HL-60/S4 treated with retinoic acid at 250 ng/mL for 4 days and 3 days (cell line): ENCODE measurements around the gene CCN2.

Source experiments
- in situ Hi-C: fragments of 300-500 bp; cut with MboI; formaldehyde crosslinking; loops from 2 replicates; pipeline ENCODE4 v1.7.0; 2022; ENCODE audit warnings: low sequenced_read_pairs

Gene CCN2

DNA sequence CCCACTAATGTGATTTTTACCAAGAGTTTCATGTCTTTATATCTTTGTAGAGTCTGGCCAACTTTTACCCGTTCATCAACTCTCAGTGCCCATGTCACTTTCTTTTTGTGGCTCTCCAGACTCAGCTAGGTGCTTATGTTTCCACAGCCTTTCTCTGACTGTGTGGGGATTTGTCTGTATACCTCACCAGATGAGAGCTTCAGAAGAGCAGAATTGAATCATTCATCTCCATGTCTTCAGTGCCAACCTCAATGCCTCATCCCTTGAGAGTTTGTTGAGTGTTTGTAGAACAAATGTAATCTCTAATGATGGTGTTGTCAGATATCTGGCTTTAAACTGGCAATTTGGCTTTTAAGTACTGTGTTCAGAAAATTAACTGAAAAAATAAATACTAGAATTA lies 16.8 kb upstream of the CCN2 start:
- in situ Hi-C loops: no loop called here

DNA sequence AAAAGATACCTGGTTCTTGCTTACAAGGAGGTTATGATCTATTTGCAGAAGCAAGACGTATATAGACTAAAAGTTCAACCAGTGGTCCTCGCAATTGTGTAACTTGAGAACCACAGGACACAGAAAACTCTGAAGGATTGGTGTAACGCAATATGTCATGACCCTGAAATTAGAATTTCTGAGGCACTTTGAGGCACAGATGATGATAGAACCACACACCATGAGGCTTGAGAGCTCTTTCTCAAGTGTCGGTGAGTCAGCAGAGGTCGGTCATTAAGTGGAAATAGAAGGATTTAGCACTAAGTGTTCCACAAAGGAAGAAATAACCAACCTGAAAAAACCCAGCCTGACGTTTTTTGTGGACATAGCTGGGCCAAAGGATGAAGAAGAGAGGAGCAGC lies 15.3 kb upstream of the CCN2 start:
- in situ Hi-C loops: no loop called here

DNA sequence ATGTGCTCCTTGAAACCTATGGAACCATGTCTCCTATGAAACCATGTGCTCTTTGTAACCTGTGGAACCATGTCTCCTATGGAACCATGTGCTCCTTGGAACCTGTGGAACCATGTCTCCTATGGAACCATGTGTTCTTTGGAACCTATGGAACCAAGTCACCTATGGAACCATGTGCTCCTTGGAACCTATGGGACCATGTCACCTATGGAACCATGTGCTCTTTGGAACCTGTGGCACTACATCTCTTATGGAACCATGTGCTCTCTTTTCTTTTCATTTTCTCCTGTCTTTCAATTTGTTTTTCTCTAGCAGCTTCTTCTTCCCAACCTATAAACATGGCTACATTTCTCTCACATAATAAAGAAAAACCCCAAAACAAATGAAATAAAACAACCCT lies 11.9 kb upstream of the CCN2 start:
- in situ Hi-C loops: no loop called here

DNA sequence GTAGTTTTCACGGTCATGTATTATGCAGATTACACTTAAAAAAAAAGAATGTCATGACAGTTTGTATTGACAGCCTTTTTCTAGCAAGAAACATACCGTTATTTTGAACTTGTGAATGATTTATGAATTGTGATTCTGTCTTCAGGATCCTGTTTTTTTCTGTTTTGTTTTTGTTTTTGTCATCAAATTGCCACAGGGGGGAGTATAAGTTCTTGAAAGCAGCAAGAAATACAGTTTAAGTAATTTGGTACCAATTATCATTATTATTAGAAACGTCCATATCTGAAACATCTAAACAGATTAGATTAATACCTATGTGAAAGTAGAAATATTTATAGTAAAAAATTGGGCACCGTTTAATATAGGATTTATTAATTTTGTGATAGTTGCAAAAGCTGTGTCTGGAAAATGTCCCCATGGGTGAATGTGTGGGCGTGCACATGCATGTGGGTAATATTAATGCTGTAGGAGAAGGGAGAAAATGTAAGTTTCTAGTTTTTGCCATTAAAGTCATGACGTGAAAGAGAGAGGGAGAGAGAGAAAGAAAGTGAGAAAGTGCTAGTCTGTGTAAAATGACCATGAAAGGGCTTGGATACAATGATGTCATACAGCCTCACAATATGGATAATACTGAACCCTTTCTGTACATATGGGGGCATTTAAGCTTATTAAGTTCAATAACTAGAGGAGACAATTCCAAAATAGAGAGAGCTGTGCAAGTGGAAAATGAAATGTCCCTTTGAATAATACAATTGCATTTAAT lies 9.4 kb upstream of the CCN2 start:
- in situ Hi-C loops: no loop called here

DNA sequence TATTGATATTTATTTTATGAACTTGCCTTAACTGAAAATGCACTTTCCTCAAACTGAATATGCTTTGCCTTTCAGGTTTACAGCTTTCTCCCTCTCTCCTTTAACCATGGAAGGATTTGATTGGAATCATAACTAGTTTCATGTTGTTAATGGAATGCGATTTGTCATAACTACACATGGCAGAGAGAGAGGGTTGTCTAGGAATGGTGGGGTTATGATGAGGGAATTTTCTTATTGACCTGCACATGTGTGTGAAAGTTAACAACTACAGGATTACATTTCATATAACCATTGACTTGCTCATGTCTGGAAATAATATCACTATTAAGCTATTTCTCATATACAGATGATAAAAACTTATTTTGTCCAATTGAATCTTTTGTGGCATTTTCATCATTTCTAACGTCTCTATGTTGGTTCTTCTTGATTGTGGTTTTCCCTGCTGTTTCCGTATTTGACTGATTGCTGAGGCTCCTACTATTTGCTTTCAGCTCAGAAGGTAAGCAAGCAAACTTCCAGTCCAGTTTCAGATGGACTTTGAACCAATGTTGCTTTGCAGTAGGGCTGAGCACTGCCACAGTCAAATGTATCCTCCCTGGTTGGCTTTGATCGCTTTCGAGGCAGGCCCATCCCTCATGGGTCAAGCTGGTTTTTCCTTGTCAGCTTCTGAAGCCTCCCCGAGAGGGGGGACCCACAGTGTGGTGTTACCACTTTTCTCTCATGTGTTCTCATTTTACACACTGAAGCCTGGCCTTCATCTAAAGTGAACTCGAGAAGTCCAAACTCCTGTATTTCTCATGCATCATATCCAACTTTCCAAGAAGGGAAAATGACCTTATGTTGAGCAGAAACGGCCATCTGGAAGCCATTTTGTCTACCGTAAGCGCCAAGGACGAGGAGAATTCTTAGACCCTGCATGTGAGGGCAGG lies 7.6 kb upstream of the CCN2 start:
- in situ Hi-C loops: no loop called here

DNA sequence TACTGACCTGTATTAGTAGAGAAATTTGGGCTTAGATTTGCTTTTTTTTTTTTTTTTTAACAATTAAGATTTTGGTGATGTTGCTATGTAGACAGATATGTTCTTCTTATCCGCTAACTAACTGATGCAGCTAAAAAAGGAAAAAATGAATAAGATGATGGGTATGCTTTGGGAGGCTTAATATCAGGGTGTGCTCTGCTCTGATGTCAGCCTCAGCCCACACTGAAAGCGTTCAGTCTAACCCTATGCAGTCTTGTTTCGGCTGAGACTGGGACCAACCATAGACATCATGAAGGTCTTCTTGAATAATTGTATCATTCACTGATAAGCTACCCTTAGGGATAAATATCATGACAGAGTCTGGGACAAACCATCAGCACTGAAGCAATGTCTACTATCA lies 6.9 kb upstream of the CCN2 start:
- in situ Hi-C loops: no loop called here

DNA sequence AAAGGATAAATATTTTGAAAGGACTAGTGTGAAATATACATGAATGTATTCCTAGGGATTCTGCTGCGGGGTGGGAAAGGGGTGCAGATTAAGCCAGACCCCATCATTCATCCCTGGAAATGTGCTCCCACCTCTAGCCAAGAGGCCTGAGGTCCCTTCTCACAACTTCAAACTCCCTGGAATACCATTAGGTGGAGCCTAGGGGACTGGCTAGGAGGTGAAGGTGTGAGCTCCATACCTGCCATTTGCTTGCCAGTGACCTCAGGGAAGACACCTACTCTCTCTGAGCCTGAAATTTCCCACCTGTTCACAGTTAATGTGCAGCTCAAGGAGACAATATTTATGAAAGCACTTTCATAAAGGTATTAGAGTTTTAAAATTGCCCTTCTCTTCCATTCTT lies 4.7 kb upstream of the CCN2 start:
- in situ Hi-C loops: no loop called here

DNA sequence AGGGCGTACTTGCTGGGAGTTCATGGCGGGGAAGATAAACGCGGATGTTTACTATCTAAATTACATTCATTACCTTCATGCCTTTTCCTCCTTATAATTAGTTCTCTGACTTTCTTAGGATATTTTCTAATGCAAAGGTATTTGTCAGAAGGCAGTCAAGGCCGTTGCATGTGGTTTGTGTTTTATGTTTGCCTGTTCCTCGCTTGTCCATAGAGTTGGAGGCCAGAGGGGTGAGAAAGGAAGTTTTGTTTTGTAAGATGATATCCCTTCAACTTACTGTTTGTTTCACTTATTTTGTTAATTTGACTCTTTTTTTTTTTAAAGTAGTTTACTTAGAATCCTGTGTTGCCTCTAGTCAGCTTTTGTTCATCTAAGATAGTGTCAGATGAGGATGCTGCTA lies 4.0 kb upstream of the CCN2 start:
- in situ Hi-C loops: no loop called here

DNA sequence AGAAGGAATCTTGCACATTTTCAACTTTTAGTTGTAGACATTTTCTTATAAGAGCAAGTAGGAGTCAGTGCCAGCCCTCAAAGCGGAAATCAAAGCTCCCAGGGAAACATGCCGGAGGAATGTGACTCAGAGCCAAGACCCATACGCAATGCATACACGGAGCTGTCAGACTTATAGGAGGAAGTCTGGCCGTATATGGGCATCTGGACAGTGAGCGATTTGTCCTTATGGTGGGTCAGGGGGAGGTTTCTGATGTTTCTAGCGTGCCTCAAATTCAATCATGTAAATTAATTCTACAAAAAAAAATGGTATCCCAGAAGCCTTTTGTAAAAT lies 3.6 kb upstream of the CCN2 start:
- in situ Hi-C loops: no loop called here

DNA sequence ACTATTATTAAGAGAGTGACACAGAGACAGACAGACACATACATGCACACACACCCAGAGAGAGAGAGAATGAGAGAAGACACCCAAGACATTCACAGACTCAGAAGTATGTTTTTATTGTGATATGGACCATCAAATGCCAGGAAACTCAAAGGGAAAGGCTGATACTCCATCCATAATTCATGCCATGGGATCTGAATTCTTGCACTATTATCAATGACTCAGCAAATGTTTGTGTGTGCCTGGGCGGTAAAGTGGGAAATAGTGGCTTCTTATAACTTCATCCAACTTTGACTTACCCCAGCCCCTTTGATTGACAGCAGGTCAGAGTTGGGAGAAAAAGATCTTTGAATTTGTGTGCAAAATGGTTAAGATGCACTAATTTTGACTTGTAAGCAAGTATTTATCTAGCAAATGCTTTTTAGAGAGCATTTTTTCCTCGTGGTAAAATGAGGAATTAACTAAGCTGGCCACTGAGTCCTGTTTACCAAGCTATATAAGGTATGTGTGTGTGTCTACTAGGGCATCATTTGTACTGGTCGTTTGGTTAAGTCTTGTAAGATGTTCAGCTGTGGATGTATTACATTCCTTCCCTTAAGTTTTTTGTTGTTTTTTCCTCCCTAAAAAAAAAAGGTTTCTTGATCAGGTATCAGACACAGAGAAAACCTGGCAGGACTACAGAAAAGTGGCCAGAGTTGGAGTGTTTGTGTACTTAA lies 3.0 kb upstream of the CCN2 start:
- in situ Hi-C loops: no loop called here

DNA sequence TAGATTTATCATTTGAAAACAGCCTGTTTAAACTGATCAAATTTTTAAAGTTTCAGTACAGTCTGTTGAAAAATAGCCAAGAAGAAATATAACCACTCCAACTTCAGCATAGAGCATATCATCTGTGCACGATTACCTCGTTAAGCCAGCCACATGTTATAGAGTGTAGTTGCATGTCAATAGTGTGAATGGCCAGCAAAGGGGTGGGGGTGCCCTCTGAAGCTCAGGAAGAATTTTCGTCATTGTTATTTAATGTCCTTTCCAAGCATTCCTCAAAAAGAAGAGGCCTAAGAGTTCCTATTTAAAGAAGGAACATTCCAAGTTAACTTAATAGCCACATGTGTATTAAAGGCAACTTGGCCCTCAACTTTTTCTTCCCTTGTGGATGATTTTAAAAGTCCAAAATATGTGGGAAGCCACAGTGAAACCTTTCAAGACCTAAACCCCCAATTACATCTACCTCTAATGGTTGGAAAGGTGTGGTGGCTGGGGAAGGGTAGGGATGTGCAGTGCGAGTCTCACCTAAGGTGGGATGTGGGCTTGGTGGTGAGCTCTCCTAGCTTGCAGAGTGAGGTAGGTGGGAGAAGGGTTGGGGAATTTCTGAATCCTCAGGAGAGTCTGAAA lies 1.8 kb upstream of the CCN2 start:
- in situ Hi-C loops: no loop called here

DNA sequence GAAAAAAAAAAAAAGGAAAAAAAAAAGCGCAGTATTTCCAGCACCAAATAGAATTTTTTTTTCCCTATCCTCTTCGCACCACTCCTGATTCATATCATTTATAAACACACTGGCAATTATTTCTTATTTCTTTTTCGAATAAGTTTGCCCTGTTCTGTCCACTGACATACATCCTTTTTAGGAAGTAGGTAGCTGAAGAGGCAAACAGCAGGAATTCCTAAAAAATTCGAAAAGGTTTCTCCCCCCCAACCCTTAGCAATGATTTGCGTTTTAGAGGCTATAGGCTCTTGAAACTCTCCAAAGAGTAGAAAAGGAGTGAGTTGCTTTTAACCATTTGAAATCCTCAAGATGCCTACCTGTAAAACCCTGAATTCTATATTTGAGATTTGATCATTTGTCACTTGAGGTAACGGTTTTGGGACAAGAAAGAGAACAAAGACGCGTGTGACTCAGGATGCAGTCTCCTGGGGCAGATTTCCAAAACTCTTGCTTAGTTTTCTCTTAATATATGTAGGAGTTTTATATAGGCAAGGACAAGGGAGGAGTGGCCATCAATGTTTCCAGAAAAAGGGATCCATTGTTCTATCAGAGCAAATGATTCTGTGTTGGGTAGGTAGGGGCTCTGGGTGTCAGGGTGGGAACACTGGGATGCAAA lies 531 bp upstream of the CCN2 start:
- in situ Hi-C loops: no loop called here

DNA sequence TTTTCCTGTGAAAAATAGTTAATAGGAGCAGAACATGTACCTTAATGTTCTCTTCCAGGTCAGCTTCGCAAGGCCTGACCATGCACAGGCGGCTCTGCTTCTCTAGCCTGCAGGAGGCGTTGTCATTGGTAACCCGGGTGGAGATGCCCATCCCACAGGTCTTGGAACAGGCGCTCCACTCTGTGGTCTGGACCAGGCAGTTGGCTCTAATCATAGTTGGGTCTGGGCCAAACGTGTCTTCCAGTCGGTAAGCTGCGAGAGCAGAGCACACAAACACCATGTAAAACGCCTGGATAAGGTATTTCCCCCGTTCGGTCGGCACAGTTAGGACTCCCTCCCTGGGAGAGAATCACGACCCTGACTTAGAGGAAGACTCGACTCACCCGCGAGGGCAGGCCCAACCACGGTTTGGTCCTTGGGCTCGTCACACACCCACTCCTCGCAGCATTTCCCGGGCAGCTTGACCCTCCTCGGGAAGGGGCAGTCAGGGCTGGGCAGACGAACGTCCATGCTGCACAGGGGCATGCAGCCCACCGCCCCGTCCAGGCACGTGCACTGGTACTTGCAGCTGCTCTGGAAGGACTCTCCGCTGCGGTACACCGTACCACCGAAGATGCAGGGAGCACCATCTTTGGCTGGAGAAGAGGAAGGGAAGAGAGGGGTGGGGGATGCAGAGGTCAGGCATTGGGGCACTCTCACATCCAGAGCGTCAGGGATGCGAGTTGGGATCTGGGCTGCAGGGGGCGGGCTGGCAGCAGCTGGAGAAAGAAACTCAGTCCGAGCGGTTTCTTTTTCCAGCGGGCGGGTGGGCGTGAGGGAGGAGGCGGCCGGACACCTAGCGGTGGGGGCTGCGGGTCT lies 1.0 kb downstream of the CCN2 start:
- in situ Hi-C loops: no loop called here

DNA sequence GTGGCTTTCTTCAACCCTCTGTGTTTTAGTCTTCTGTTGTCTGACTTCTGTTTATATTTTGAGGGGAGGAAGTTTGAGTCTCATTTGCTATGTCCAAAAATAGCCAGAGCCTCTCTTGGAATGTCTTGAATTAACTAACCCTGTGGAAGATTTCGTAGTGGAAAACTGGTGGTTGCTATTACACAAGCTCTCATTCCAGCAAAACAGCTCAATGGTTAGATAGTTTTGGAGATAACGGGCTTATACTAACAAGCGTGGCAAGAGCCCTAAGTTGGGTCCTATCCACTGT lies 1.6 kb downstream of the CCN2 start:
- in situ Hi-C loops: no loop called here

DNA sequence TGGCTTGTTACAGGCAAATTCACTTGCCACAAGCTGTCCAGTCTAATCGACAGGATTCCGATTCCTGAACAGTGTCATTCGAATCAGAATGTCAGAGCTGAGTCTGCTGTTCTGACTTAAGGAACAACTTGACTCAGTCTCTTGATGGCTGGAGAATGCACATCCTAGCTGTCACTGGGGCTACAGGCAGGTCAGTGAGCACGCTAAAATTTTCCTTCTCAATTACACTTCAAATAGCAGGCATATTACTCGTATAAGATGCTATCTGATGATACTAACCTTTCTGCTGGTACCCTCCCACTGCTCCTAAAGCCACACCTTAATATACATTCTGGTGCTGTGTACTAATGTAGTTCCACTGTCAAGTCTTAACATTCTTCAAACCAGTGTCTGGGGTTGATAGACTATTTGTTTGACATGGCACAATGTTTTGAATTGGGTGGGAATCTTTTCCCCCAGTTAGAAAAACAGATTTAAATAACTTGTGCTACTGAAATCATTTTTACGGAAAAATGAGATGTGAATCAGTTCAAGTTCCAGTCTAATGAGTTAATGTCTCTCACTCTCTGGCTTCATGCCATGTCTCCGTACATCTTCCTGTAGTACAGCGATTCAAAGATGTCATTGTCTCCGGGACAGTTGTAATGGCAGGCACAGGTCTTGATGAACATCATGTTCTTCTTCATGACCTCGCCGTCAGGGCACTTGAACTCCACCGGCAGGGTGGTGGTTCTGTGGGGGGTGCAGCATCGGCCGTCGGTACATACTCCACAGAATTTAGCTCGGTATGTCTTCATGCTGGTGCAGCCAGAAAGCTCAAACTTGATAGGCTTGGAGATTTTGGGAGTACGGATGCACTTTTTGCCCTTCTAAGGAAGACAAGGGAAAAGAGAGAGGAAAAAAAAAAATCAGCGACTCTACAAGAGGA lies 2.2 kb downstream of the CCN2 start:
- in situ Hi-C loops: no loop called here

DNA sequence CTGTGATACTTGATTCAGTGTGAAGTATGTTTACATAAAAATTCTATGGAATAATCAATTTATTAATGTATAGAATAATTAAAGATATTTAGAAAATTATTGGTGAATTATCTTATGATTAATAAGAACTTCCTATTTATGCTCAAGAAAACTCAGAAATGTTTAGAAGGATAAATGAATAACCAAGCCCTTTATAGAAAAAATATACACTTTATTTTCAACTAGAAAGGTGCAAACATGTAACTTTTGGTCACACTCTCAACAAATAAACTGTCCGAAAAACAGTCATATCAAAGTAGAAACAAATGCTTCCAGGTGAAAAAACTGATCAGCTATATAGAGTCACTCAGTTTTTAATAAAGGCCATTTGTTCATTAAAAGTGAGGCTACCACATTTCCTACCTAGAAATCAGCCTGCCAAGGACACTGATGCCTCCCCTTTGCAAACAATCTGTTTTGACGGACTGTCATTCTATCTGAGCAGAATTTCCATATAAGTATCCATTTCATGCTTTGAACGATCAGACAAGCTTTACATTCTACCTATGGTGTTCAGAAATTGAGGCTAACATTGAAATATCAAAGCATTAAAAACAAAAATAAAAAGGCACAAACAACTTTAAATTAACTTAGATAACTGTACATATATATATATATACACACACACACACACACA lies 3.0 kb downstream of the CCN2 start:
- in situ Hi-C loops: no loop called here

DNA sequence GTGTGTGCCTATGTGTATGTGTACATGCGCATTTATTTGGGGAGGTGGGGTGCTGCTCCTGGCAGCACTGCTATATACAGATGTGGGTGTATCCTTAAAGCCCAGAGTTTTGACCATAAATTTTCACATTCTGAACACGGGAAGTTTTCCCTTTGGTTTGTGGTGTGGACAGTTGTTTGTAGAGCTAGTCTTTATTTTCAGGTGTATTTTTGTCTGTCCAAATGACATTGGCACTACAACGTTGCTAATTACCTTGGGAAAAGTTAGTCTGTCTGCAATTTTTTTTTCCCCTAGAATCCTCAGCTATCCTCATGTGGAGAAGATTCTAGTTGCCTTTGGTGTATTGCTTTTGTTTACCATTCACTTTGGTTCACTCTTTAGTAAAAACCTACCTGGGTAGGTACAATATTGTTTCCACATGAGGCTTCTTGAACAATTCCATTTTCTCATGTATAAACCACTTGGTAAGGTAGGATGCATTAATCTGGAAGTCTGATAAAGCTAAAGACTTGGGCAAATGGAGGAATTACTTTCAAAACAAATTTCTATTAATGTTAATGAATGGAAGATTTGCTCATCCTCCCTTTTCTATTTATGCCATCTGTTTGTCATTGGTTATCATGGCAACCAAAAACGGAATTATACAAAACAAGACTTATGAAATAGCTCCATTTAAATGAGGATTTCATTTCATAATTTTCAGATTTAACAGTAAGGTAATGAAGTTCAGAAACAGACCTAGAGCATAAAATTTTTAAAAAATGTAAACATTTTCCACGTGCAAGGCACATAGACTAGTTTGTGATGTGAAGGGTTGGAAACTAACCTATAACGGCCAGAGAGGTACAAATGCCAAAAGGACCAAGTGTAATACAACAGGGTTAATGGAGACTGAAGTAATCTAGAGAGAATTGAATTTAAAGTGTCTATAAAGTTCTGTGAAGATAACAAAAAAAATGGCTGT lies 3.9 kb downstream of the CCN2 start:
- in situ Hi-C loops: no loop called here
